ENCODE data around the gene COX6A1.

The COX6A1 gene

GRCh38 chr12:120399531-120399930, 38.4 kb upstream of the COX6A1 start:
- TF ChIP-seq, protein P1, sequence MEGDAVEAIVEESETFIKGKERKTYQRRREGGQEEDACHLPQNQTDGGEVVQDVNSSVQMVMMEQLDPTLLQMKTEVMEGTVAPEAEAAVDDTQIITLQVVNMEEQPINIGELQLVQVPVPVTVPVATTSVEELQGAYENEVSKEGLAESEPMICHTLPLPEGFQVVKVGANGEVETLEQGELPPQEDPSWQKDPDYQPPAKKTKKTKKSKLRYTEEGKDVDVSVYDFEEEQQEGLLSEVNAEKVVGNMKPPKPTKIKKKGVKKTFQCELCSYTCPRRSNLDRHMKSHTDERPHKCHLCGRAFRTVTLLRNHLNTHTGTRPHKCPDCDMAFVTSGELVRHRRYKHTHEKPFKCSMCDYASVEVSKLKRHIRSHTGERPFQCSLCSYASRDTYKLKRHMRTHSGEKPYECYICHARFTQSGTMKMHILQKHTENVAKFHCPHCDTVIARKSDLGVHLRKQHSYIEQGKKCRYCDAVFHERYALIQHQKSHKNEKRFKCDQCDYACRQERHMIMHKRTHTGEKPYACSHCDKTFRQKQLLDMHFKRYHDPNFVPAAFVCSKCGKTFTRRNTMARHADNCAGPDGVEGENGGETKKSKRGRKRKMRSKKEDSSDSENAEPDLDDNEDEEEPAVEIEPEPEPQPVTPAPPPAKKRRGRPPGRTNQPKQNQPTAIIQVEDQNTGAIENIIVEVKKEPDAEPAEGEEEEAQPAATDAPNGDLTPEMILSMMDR (IDR thresholded peaks at IDR 0.05; ENCODE audit: low read depth, low read length): no peak
- in situ Hi-C loops (cut with HindIII; ENCODE audit: low sequenced_read_pairs): no loop called here
- DNase-seq (ENCODE audit: low read depth, low spot score): peak; percentile 43
- no peak overlapping the region for H3K4me3 ChIP-seq (ENCODE audit: low read depth, low read length)

GRCh38 chr12:120402217-120402616, 35.7 kb upstream of the COX6A1 start:
- TF ChIP-seq, protein P1 (IDR thresholded peaks at IDR 0.05; ENCODE audit: low read depth, low read length): no peak
- in situ Hi-C loops (cut with HindIII; ENCODE audit: low sequenced_read_pairs): no loop called here
- no peak overlapping the region for H3K4me3 ChIP-seq (ENCODE audit: low read depth, low read length)
- peak; percentile 13 for DNase-seq (ENCODE audit: low read depth, low spot score)

DNA sequence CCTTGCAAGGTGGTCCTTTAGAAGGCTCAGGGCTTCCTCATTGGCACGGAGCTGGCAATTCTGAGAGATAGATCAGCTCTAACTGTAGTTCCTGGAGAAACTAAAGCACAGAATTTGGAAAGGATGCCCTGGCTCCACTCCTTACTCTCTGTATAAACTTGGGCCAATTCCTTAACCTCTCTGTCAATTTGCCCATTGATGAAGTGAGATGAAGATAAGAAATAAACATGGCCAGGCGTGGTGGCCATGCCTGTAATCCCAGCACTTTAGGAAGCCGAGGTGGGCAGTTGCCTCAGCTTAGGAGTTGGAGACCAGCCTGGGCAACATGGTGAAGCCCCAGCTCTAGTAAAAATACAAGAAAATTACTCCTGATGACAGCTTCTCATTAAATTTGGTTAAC, 34.0 kb upstream of the COX6A1 start:
- no peak for DNase-seq (ENCODE audit: low read depth, low spot score)
- no peak overlapping the region for H3K4me3 ChIP-seq (ENCODE audit: low read depth, low read length)
- TF ChIP-seq, protein P1 (IDR thresholded peaks at IDR 0.05; ENCODE audit: low read depth, low read length): no peak
- in situ Hi-C loops (cut with HindIII; ENCODE audit: low sequenced_read_pairs): no loop called here

- H3K4me3 ChIP-seq (ENCODE audit: low read depth, low read length): no peak overlapping the region
- TF ChIP-seq, protein P1 (IDR thresholded peaks at IDR 0.05; ENCODE audit: low read depth, low read length): no peak
- in situ Hi-C loops (cut with HindIII; ENCODE audit: low sequenced_read_pairs): no loop called here
- DNase-seq (ENCODE audit: low read depth, low spot score): no peak
Measured at GRCh38 chr12:120404271-120404670, 33.6 kb upstream of the COX6A1 start.

- H3K4me3 ChIP-seq (ENCODE audit: low read depth, low read length): no peak overlapping the region
- TF ChIP-seq, protein P1 (IDR thresholded peaks at IDR 0.05; ENCODE audit: low read depth, low read length): no peak
- in situ Hi-C loops (cut with HindIII; ENCODE audit: low sequenced_read_pairs): no loop called here
- DNase-seq (ENCODE audit: low read depth, low spot score): no peak
Measured at GRCh38 chr12:120406069-120406468, 31.8 kb upstream of the COX6A1 start.

- in situ Hi-C loops (cut with HindIII; ENCODE audit: low sequenced_read_pairs): no loop called here
- no peak overlapping the region for H3K4me3 ChIP-seq (ENCODE audit: low read depth, low read length)
- TF ChIP-seq, protein P1 (IDR thresholded peaks at IDR 0.05; ENCODE audit: low read depth, low read length): no peak
- no peak for DNase-seq (ENCODE audit: low read depth, low spot score)
Measured at GRCh38 chr12:120406553-120406952, 31.4 kb upstream of the COX6A1 start.

DNA sequence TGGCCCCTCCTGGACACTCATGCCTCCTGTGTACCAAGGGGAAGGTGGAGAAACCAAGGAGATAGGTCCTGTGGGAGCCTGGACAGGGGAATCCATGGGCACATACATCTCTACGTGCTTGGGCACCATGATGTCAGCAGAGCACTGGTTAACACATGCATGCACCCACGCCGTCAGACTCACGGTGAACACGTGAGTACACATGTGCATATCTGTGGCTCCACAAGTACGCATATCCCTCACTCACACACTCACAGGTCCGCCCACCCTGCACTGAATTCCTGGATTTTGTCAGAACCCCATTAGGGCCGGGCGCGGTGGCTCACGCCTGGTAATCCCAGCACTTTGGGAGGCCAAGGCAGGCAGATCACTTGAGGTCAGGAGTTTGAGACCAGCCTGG, 29.1 kb upstream of the COX6A1 start:
- no peak for DNase-seq (ENCODE audit: low read depth, low spot score)
- in situ Hi-C loops (cut with HindIII; ENCODE audit: low sequenced_read_pairs): no loop called here
- no peak overlapping the region for H3K4me3 ChIP-seq (ENCODE audit: low read depth, low read length)
- TF ChIP-seq, protein P1 (IDR thresholded peaks at IDR 0.05; ENCODE audit: low read depth, low read length): no peak

All from astrocyte of the spinal cord (primary cell).